ES-I3 (cell line): Measurements from ENCODE around the gene IRGC.

ENCODE experiments used
- H3K36me3 ChIP-seq: 2 replicates; pipeline ENCODE4 v1.6.1; 2013; ENCODE audit warnings: mild to moderate bottlenecking, low read length, control low read depth, moderate library complexity; ENCODE audit not compliant: insufficient read depth
- H3K4me1 ChIP-seq: 2 replicates; pipeline ENCODE4 v1.6.1; 2013; ENCODE audit warnings: mild to moderate bottlenecking, control low read depth, low read length; ENCODE audit not compliant: insufficient read depth
- H3K9ac ChIP-seq: 2 replicates; pipeline ENCODE4 v1.6.1; 2013; ENCODE audit warnings: low read depth, mild to moderate bottlenecking, low read length, moderate library complexity
- H3K9me3 ChIP-seq: 2 replicates; pipeline ENCODE4 v1.6.1; 2013; ENCODE audit warnings: mild to moderate bottlenecking, low read length, moderate library complexity; ENCODE audit not compliant: control insufficient read depth, insufficient read depth

The IRGC gene

DNA sequence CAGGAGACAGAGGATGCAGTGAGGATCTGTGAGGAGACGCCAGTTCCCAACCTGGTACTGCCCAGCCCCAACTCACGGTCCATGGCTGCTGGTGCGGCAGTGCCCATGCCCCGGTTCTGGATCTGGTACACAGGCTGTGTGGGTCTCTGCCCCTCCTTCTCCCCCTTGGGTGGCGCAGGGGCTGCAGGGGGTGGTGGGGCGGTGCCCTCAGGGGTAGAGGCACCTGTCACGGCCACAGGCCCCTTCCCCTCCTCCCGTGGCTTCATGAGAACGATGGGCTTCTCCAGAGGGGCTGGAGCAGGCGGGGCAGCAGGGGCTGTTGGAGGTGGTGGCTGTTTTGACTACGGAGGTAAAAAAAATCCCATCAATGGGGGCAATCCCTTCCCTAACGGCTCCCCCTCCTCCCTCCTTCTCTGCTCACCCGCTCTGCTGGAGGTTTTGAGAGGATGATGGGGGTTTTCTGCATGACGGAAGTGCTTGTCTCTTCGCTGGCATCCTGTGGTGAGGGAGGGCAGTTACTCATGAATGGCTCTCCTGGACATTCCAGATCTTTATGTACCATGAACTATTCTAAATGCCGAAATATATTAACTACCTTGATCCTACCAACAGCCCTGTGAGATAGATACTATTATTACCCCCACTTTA, 31.8 kb downstream of the IRGC start:
- no peak overlapping the region for H3K9ac ChIP-seq
- peaks cover 4% of the 10 kb centered on the region for H3K36me3 ChIP-seq
- no peaks in the 10 kb centered on the region for H3K4me1 ChIP-seq
- no peaks in the 10 kb centered on the region for H3K9me3 ChIP-seq

DNA sequence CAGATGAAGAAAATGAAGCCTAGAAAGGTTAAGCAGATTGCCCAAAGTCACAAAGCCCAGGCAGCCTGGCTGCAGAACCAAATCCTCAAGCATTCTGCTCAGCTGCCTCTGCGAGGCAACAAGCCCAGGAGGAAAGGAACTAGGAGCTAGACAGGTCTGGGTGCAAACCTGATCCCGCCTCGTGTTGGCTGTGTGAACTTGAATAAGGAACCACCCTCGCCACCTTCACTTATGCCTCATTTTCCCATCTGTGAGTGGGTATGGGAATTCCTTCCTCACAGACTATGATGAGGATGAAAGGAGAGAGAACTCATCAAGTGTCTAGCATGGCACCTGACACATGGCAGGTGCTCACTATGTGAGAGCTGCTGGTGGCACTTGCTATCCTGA, 32.3 kb downstream of the IRGC start:
- H3K4me1 ChIP-seq = no peaks in the 10 kb centered on the region
- H3K9me3 ChIP-seq = no peaks in the 10 kb centered on the region
- H3K9ac ChIP-seq = no peak overlapping the region
- peaks cover 4% of the 10 kb centered on the region for H3K36me3 ChIP-seq

DNA sequence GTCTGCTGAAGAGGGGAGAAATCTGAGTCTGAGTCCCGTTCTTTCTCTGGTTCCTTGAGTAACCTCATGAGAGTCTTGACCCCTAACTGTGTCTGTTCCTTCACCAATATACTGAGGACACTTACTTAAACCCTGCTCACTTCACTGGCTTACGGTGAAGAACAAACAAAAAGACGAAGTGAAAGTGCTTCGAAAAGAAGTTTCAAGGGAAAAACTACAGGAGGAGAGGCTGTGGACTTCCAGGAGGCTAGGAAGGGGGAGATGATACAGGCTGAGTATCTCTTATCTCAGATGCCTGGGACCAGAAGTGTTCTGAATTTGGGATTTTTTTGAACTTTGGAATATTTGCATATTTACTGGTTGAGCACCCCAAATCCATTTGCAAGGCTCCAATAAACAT, 32.8 kb downstream of the IRGC start:
- Histone ChIP-seq H3K9ac (no peak overlapping the region), H3K4me1 (no peaks in the 10 kb centered on the region), H3K9me3 (no peaks in the 10 kb centered on the region), H3K36me3 (peaks cover 4% of the 10 kb centered on the region)

DNA sequence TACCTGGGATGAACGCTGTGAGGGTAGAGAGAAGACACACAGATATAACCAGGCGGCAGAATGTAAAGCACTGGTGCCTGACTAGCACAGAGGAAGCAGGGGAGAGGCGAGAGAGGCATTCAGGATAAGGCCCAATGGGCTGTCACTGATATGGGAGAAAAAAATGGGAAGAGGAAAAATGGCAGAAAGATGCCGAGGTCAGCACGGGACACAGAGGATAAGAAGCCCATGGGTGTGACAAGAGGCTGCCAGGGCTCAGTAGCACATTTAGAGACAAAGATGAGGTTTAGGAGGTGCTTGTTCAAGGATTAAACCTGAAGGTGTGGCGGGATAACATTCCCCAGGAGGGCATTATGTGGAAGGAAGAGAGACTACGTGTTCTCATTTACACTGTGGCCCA, 33.3 kb downstream of the IRGC start:
- Histone ChIP-seq H3K4me1 (no peaks in the 10 kb centered on the region), H3K9ac (no peak overlapping the region), H3K36me3 (peaks cover 4% of the 10 kb centered on the region), H3K9me3 (no peaks in the 10 kb centered on the region)

DNA sequence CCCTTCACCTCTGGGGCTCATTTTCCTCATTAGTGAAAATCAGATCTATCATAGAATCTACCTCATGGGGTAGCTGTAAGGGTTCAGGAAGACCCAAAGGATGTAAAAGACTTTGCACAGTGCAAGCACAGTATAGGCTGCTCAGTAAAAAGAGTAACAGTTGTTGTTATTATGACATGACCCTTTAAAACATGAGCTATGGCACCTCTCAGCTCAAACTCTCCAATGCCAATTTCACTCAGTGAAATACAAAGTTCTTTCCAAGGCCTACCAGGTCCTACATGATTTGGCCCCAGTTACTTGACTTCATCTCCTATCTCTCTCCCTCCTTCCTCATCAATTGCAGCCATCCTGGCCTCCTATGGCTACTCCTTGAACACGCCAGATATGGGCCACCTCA, 34.0 kb downstream of the IRGC start:
- Histone ChIP-seq H3K4me1 (no peaks in the 10 kb centered on the region), H3K9me3 (no peaks in the 10 kb centered on the region), H3K9ac (no peak overlapping the region), H3K36me3 (peaks cover 3% of the 10 kb centered on the region; the same call in 1 of the 2 replicates)

DNA sequence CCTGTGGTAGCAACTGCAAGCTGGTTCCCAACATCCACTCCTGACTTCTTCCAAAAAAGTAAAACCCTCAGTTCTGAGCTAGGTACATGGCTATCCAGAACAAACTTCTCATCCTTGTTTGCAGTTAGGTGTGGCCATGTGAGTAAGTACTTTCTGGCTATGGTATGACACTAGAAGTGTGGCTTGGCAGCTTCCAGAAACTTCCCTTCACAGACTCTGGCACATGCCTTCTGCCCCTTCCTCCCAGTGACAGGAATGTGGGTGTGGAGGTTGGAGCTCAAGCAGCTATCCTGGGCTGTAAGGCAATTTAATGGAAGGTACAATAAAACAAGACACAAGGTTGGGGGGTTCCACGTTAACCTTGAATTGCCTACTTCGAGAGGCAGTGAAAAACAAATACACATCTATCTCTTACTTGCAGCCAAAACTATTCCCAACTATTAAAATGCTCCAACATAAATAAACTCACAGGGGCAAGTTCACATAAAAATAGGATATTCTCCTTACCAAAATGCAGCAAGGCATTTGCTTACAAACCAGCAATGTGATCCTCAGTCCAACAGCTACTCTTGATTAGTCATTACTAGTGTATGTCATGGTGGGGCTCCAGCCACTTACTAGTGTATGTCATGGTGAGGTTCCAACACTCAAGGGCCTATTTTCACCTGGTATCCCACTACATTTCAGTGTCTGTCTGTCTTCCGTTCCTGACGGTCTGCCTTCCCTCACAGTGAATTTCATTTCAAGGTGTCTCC, 35.8 kb downstream of the IRGC start:
- Histone ChIP-seq H3K9ac (no peak overlapping the region), H3K4me1 (0 out of 2 replicates have a peak, but pooled peaks cover 4% of the 10 kb centered on the region), H3K36me3 (peaks cover 5% of the 10 kb centered on the region; the same call in 1 of the 2 replicates), H3K9me3 (no peaks in the 10 kb centered on the region)

DNA sequence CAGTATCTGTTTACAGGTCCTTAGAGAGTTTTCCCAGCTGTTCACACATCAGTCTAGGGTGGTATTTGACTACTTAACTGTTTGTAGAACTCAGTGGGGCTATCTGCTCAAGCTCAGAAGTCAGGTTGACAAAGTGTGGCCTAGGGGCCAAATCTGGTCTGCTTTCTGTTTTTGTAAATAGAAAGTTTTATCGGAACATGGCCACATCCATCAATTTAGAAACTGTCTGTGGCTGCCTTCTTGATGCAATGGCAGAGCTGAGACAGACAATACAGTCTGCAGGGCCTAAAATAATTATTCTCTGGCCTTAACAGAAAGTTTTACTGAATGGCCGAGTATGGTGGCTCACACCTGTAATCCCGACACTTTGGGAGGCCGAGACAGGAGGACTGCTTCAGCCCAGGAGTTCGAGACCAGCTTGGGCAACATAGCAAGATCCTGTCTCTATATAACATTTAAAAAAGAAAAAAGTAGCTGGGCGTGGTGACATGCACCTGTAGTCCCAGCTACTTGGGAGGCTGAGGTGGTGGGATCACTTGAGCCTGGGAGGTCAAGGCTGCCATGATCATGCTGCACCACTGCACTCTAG, 36.5 kb downstream of the IRGC start:
- H3K4me1 ChIP-seq = peaks cover 7% of the 10 kb centered on the region; the same call in 1 of the 2 replicates
- H3K36me3 ChIP-seq = peaks cover 5% of the 10 kb centered on the region; the same call in 1 of the 2 replicates

DNA sequence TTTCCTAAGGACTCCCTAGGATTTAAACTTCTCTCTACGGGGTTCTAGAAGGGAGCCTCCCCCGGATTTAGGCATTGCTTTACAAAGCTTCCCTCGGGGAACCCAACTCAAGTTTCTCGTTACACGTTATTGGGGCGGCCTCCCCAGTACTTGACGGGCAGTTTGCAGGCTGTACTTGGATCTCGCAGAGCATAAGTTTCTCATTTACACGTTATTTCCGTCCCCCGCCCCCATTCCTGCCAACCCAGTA, 38.3 kb downstream of the IRGC start:
- H3K9me3 ChIP-seq = no peaks in the 10 kb centered on the region
- peak overlapping the region; percentile 98 for H3K9ac ChIP-seq
- peaks cover 5% of the 10 kb centered on the region; the same call in 1 of the 2 replicates for H3K36me3 ChIP-seq
- peaks cover 11% of the 10 kb centered on the region; the same call in 1 of the 2 replicates for H3K4me1 ChIP-seq

More for the DNA sequence above, 36.5 kb downstream of the IRGC start:
- Histone ChIP-seq H3K9me3 (no peaks in the 10 kb centered on the region), H3K9ac (no peak overlapping the region)

DNA sequence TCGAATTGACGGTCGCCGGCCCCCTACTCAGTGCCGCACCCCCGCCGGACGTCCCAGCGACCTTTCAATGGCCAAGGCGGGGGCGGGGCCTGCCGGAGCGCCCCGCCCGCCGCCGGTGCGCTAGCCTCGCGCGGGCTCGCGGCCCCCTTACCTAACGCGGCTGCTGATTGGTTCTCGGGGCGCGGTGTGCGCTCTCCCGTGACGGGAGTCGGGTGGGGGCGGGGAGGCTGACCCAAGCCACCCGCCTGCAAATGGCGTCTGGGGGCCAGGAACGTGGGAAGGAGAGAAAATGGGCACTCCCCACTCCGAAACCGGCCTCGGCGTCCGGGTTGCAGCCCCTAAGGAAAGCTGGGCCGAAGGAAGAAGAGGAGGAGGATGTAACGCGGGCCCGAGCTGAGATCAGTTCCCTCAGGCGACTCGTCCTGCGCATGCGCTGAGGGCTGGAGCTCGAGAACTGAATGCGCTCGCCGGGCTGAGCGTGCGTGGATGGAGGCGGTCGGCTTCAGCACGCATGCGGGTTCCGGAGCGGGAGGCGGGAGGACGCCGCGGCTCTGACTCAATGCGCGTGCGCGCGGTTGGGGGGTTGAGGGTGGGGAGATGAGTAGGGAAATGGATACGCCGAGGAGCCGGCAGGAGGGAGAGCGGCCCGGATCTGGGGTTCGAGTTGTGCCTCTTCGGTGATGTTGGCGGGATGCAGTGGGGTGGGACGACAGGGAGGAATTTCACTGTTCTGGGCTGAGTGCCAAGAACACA, 38.8 kb downstream of the IRGC start, which contains the start of gene SMG9:
TSS of gene SMG9 (minus strand) at position 460 of the 753 bp plus-strand sequence. CDS start 4,221 bp downstream, outside the sequence.
- H3K4me1 ChIP-seq = peaks cover 14% of the 10 kb centered on the region; the same call in 1 of the 2 replicates
- H3K36me3 ChIP-seq = peaks cover 5% of the 10 kb centered on the region; the same call in 1 of the 2 replicates
- H3K9ac ChIP-seq = peak within 1 kb of the TSS; percentile 98
- no peaks in the 10 kb centered on the region for H3K9me3 ChIP-seq

DNA sequence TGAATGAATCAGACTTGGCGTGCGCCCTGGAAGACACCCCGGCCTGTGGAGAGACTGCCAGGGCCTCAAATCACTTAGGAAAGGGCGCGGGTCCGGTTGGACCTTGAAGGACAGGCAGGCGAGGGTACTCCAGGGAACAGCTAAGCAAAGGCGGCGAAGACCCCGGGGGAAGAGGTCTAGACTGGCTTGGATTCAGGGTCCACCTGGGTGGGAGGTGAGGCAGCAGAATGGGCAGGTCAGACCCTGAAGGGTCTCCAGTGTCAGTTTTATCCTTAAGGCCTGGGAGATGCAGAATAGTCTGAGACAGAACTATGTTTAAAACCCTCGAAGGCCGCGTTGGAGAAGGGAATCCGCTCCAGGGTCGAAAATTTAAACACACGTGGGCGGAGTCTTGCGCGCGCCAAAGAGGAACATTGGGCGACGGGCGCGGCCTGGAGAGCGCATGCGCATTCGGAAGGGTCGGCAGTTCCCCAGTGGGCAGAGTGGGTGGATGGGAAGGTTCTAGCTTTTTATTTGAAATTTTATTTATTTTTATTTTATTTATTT, 39.5 kb downstream of the IRGC start:
- H3K4me1 ChIP-seq = peaks cover 14% of the 10 kb centered on the region; the same call in 1 of the 2 replicates
- H3K9ac ChIP-seq = peak overlapping the region; percentile 98
- peaks cover 5% of the 10 kb centered on the region; the same call in 1 of the 2 replicates for H3K36me3 ChIP-seq
- H3K9me3 ChIP-seq = no peaks in the 10 kb centered on the region

DNA sequence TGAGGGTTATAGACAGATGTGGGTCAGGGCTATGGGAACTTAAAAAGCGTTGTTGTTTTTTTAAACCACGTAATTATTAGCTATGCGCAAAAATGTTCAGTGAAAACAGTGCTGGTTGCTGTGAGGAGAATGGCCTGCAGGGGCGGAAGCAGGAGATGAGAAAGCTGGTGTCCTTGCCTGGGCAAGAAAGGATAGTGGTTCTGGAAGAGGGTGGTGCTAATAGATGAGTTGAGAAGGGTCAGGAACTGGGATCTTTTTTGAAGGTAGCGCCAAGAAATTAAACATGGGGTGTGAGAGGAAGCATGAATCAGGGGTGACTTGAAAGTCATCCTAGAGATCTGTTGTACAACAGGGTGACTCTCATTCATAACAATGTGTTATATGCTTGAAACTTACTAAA, 43.6 kb downstream of the IRGC start:
- peaks cover 22% of the 10 kb centered on the region; the same call in 1 of the 2 replicates for H3K4me1 ChIP-seq
- H3K36me3 ChIP-seq = 0 out of 2 replicates have a peak, but pooled peaks cover 5% of the 10 kb centered on the region
- no peak overlapping the region for H3K9ac ChIP-seq
- no peaks in the 10 kb centered on the region for H3K9me3 ChIP-seq

DNA sequence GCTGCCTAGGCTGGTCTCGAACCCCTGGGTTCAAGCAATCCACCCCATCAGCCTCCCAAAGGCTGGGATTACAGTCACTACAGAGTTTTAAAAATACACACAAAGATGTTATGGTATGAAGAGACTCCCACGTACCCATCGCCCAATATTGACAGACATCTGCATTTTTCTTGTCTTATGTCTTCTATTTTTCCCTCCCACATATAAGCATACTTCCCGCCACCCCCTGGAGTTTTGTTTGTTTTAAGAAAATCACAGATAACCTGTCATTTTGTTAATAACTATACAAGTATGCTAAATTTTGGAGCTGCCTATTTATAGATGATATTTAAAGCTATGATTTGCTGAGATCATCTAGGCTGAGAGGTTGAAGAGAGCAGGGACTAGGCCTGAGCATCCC, 45.1 kb downstream of the IRGC start:
- Histone ChIP-seq H3K9me3 (no peaks in the 10 kb centered on the region), H3K9ac (no peak overlapping the region), H3K36me3 (0 out of 2 replicates have a peak, but pooled peaks cover 5% of the 10 kb centered on the region), H3K4me1 (peaks cover 34% of the 10 kb centered on the region; the same call in 1 of the 2 replicates)

DNA sequence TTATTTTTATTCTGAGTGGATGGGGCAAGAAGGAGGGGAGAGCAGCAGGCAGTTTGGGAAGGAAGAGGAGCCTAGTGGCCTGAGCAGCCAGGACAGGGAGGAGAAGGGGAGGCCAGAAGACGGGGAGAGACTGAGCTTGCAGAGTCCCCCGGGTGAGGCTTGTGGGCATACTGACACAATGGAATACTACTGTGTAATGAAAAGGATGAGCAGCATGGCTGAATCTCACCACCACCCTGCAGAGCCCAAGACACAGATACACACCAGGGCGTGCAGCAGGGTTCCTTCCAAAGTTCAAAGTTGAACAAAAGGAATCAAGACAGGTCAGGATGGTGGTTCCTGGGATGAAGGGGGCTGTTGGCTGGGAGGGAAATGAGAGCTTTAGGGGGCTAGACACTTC, 46.9 kb downstream of the IRGC start:
- Histone ChIP-seq H3K4me1 (peaks cover 30% of the 10 kb centered on the region; the same call in 1 of the 2 replicates), H3K36me3 (no peaks in the 10 kb centered on the region), H3K9me3 (no peaks in the 10 kb centered on the region), H3K9ac (no peak overlapping the region)

DNA sequence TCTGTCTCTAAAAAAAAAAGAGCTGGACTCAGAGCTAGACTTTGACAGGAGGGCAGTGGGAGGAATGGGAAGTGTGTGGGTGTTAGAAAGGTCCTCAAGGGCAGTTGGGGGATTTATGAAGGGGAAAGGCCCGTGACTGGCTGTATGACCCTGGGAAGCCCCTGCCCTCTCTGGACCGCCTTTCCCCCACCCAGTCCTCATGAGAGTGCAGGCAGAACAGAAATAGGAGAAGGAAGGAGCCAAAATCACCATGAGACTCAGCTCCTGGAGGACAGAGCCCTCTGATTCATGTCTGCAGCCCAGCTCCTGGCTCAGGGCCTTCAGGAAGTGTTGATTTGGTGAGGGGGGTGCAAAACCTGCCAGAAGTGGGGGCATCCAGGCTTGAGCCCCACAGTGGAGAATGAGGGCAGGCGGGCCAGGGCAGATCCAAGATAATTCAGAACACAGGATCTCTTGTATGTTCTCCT, 47.6 kb downstream of the IRGC start:
- H3K4me1 ChIP-seq = peaks cover 30% of the 10 kb centered on the region; the same call in 1 of the 2 replicates
- H3K36me3 ChIP-seq = no peaks in the 10 kb centered on the region
- no peak overlapping the region for H3K9ac ChIP-seq
- H3K9me3 ChIP-seq = no peaks in the 10 kb centered on the region
